GM12878 (cell line): ENCODE data around the gene MPST.

Experiments
- CTCF ChIP-seq, 3 experiments: IDR thresholded peaks in 2 of 3; conservative IDR thresholded peaks in 1 of 3; 2 replicates each; pipeline ENCODE4 v1.5.1; 2011; ENCODE audit warnings: low read depth in 3 of 3, low read length in 3 of 3, mild to moderate bottlenecking in 3 of 3, control low read depth in 2 of 3, moderate library complexity in 2 of 3, inconsistent platforms in 1 of 3, mixed read lengths in 1 of 3; ENCODE audit not compliant: control insufficient read depth in 2 of 3, insufficient read depth in 1 of 3; ENCODE audit errors: extremely low read depth in 1 of 3
- DPF2 ChIP-seq: fragments of 450-650 bp; IDR thresholded peaks from 2 replicates; pipeline ENCODE4 v1.6.1; 2017; ENCODE audit warnings: mild to moderate bottlenecking
- EGR1 ChIP-seq, 2 experiments: IDR thresholded peaks; 1 replicate in 1 of 2; 2 replicates in 1 of 2; pipeline ENCODE4 v1.6.1; 2011 to 2012; ENCODE audit warnings: low read depth in 2 of 2, low read length in 2 of 2, borderline replicate concordance in 1 of 2, mild to moderate bottlenecking in 1 of 2, moderate library complexity in 1 of 2
- GABPA ChIP-seq: IDR thresholded peaks from 2 replicates; pipeline ENCODE4 v1.6.1; 2014; ENCODE audit warnings: antibody characterized with exemption, low read depth, mild to moderate bottlenecking, inconsistent platforms
- PBX3 ChIP-seq: IDR thresholded peaks from 2 replicates; pipeline ENCODE4 v1.6.1; 2011; ENCODE audit warnings: mild to moderate bottlenecking, low read depth, low read length, moderate library complexity; ENCODE audit not compliant: insufficient replicate concordance
- POLR2A ChIP-seq: IDR thresholded peaks from 2 replicates; pipeline ENCODE4 v1.6.1; 2011; ENCODE audit warnings: low read depth, mild to moderate bottlenecking, low read length
- ZNF384 ChIP-seq: IDR thresholded peaks from 2 replicates; pipeline ENCODE4 v1.6.1; 2012; ENCODE audit warnings: low read depth, mild to moderate bottlenecking, low read length, improper control_type of control experiment, borderline replicate concordance
- ZZZ3 ChIP-seq: IDR thresholded peaks from 2 replicates; pipeline ENCODE4 v1.6.1; 2011; ENCODE audit warnings: low read depth; ENCODE audit not compliant: control insufficient read depth, insufficient read length

GRCh38 chr22:37068859-37069258 lies 49.3 kb downstream of the MPST start:
- TF ChIP-seq CTCF (IDR thresholded peaks at IDR 0.05 in 2 of 3, conservative IDR thresholded peaks at IDR 0.05 in 1 of 3; ENCODE audit: control insufficient read depth in 2 of 3, extremely low read depth in 1 of 3, insufficient read depth in 1 of 3, low read depth in 3 of 3, low read length in 3 of 3) (no peak), ZZZ3 (no peak), PBX3 (no peak), ZNF384 (no peak), DPF2 (no peak), POLR2A (no peak), EGR1 (IDR thresholded peaks at IDR 0.05; ENCODE audit: borderline replicate concordance in 1 of 2, low read depth in 2 of 2, low read length in 2 of 2) (no peak), GABPA (no peak)
